Measurements from ENCODE around the gene RIMBP2.

RIMBP2 gene

DNA sequence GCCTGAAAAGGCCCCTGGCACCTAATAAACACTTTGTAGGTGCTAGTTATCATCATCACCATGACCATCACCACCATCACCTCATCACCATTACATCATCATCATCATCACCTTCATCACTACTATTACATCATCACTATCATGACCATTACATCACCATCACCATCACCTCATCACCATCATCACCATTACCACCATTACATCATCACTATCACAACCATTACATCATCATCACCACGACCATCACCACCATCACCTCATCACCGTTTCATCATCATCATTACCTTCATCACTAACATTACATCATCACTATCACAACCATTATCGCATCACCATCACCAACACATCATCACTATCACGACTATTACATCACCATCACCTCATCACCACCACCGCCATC, 132.8 kb downstream of the RIMBP2 start:
- Histone ChIP-seq H3K4me3 (ENCODE audit: low read depth, low read length, poor library complexity, severe bottlenecking) (no peak overlapping the region), H3K79me2 (ENCODE audit: insufficient read depth, low read length) (no peaks in the 10 kb centered on the region), H3K9me2 (ENCODE audit: low read depth, low read length) (no peaks in the 10 kb centered on the region), H4K20me1 (ENCODE audit: insufficient read depth, low read length) (no peaks in the 10 kb centered on the region), H3K4me1 (ENCODE audit: insufficient read depth, low read length, severe bottlenecking) (no peaks in the 10 kb centered on the region), H3F3A (ENCODE audit: insufficient read depth, low read length) (no peaks in the 10 kb centered on the region), H3K27me3 (ENCODE audit: insufficient read depth, low read length) (no peaks in the 10 kb centered on the region), H3K36me3 (ENCODE audit: insufficient read depth, low read length) (no peaks in the 10 kb centered on the region), H3K4me2 (ENCODE audit: low read length) (no peak overlapping the region), H3K27ac (ENCODE audit: low read depth, low read length, poor library complexity, severe bottlenecking) (no peak overlapping the region), H3K9me3 (ENCODE audit: low read length) (no peaks in the 10 kb centered on the region), H3K9ac (ENCODE audit: low read length) (no peak overlapping the region), H2AFZ (ENCODE audit: low read length) (no peak overlapping the region)
- TF ChIP-seq, protein P1, sequence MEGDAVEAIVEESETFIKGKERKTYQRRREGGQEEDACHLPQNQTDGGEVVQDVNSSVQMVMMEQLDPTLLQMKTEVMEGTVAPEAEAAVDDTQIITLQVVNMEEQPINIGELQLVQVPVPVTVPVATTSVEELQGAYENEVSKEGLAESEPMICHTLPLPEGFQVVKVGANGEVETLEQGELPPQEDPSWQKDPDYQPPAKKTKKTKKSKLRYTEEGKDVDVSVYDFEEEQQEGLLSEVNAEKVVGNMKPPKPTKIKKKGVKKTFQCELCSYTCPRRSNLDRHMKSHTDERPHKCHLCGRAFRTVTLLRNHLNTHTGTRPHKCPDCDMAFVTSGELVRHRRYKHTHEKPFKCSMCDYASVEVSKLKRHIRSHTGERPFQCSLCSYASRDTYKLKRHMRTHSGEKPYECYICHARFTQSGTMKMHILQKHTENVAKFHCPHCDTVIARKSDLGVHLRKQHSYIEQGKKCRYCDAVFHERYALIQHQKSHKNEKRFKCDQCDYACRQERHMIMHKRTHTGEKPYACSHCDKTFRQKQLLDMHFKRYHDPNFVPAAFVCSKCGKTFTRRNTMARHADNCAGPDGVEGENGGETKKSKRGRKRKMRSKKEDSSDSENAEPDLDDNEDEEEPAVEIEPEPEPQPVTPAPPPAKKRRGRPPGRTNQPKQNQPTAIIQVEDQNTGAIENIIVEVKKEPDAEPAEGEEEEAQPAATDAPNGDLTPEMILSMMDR (IDR thresholded peaks at IDR 0.05; ENCODE audit: low read length), result no peak
- no peak for TF ChIP-seq EZH2 (IDR thresholded peaks at IDR 0.05; ENCODE audit: borderline replicate concordance, low read length)

DNA sequence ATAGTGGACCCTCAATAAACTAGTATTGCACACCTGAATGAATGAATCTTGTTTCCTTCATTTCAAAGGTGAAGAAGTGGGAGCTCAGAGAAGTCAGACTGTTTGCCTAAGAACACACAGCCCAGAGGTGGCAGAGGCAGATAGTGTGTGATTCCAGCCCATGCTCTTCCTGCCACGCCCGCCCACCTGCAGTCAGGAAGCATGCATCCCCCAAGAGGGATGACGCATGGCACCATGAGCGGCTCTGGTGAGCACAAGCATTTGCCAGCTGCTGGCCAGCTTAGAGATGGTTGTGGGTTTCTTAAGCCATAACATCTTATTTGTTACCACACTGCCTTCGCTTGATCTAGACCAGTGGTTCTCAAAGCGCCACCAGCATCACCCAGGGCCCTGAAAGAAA, 133.8 kb downstream of the RIMBP2 start:
- H3K4me1 ChIP-seq (ENCODE audit: insufficient read depth, low read length, severe bottlenecking), result no peaks in the 10 kb centered on the region
- no peaks in the 10 kb centered on the region for H3K9me2 ChIP-seq (ENCODE audit: low read depth, low read length)
- H3K4me2 ChIP-seq (ENCODE audit: low read length), result no peak overlapping the region
- no peaks in the 10 kb centered on the region for H4K20me1 ChIP-seq (ENCODE audit: insufficient read depth, low read length)
- no peaks in the 10 kb centered on the region for H3K9me3 ChIP-seq (ENCODE audit: low read length)
- H3K4me3 ChIP-seq (ENCODE audit: low read depth, low read length, poor library complexity, severe bottlenecking), result no peak overlapping the region
- TF ChIP-seq EZH2 (IDR thresholded peaks at IDR 0.05; ENCODE audit: borderline replicate concordance, low read length), result no peak
- TF ChIP-seq, protein P1 (IDR thresholded peaks at IDR 0.05; ENCODE audit: low read length), result no peak
- no peak overlapping the region for H3K9ac ChIP-seq (ENCODE audit: low read length)
- H3K27me3 ChIP-seq (ENCODE audit: insufficient read depth, low read length), result no peaks in the 10 kb centered on the region
- no peaks in the 10 kb centered on the region for H3K79me2 ChIP-seq (ENCODE audit: insufficient read depth, low read length)
- H2AFZ ChIP-seq (ENCODE audit: low read length), result no peak overlapping the region
- H3F3A ChIP-seq (ENCODE audit: insufficient read depth, low read length), result no peaks in the 10 kb centered on the region
- H3K27ac ChIP-seq (ENCODE audit: low read depth, low read length, poor library complexity, severe bottlenecking), result no peak overlapping the region
- no peaks in the 10 kb centered on the region for H3K36me3 ChIP-seq (ENCODE audit: insufficient read depth, low read length)

DNA sequence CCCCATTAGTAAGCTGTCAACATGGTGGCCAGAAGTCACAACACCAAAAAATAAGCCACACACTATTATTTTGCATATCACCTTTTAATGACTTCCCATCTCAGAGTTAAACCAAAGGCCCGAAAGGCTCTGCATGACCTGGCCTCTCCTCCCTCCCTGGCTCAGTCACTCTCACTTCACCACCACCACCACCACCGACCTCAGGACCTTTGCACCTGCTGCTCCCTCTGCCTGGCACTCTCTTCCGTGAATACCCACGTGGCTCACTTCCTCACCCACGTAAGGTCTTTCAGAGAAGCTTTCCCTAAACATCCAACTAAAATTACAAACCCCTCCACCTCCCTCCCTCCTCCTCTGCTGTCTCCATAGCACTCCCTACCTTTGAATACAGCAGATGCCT, 134.3 kb downstream of the RIMBP2 start:
- TF ChIP-seq EZH2 (IDR thresholded peaks at IDR 0.05; ENCODE audit: borderline replicate concordance, low read length), result no peak
- TF ChIP-seq, protein P1 (IDR thresholded peaks at IDR 0.05; ENCODE audit: low read length), result no peak
- no peaks in the 10 kb centered on the region for H3K9me2 ChIP-seq (ENCODE audit: low read depth, low read length)
- H3K9me3 ChIP-seq (ENCODE audit: low read length), result no peaks in the 10 kb centered on the region
- no peak overlapping the region for H2AFZ ChIP-seq (ENCODE audit: low read length)
- H3K79me2 ChIP-seq (ENCODE audit: insufficient read depth, low read length), result no peaks in the 10 kb centered on the region
- no peak overlapping the region for H3K9ac ChIP-seq (ENCODE audit: low read length)
- H3K27me3 ChIP-seq (ENCODE audit: insufficient read depth, low read length), result no peaks in the 10 kb centered on the region
- no peak overlapping the region for H3K27ac ChIP-seq (ENCODE audit: low read depth, low read length, poor library complexity, severe bottlenecking)
- H3F3A ChIP-seq (ENCODE audit: insufficient read depth, low read length), result no peaks in the 10 kb centered on the region
- no peaks in the 10 kb centered on the region for H4K20me1 ChIP-seq (ENCODE audit: insufficient read depth, low read length)
- H3K4me3 ChIP-seq (ENCODE audit: low read depth, low read length, poor library complexity, severe bottlenecking), result no peak overlapping the region
- H3K4me2 ChIP-seq (ENCODE audit: low read length), result no peak overlapping the region
- H3K4me1 ChIP-seq (ENCODE audit: insufficient read depth, low read length, severe bottlenecking), result no peaks in the 10 kb centered on the region
- H3K36me3 ChIP-seq (ENCODE audit: insufficient read depth, low read length), result no peaks in the 10 kb centered on the region
